Stimulated activated CD4-positive, alpha-beta T cell treated with anti-CD3 and anti-CD28 coated beads, Interleukin-12 subunit alpha, Interleukin-12 subunit beta, amount 100 ng/mL, for 24 hours (primary cell): ENCODE results near the gene TBCCD1.
"Not testable (repeated sequence)": the region's sequence is repeated elsewhere in the genome, so short reads cannot be mapped to it uniquely, and the experiment has no call there.

Experiments used
- DNase-seq, 2 experiments: peaks; one replicate each; pipeline ENCODE4 v3.0.0-alpha.2; 2020; ENCODE audit warnings: low read depth in 2 of 2

TBCCD1 gene

DNA sequence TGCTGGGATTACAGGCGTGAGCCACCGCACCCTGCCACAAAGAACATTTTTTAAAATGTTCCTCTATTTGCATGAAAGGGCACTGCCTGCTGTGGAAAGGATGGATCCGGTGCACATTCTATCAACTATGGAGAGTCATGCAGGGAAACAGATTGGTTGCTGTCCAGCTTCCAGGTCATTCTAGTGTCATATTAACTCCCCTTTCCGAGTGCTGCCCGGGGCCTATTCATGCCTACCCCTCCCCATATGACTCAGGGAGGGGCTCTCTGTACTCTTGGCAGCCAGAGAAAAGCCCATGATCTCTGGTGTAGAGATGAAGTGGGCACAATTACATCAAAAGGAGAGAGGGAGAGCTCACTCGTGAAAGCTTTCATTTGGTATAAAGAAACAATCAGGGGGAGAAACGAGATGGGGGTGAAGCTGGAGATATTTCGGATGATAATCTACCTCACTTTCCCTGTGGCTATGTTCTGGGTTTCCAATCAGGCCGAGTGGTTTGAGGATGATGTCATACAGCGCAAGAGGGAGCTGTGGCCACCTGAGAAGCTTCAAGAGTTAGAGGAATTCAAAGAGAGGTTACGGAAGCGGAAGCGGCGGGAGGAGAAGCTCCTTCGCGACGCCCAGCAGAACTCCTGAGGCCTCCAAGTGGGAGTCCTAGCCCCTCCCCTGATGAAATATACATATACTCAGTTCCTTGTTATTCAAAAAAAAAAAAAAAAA, 29.6 kb upstream of the TBCCD1 start:
- no peak for DNase-seq

GRCh38 chr3:186594591-186595113, 27.5 kb upstream of the TBCCD1 start:
- DNase-seq = no peak

DNA sequence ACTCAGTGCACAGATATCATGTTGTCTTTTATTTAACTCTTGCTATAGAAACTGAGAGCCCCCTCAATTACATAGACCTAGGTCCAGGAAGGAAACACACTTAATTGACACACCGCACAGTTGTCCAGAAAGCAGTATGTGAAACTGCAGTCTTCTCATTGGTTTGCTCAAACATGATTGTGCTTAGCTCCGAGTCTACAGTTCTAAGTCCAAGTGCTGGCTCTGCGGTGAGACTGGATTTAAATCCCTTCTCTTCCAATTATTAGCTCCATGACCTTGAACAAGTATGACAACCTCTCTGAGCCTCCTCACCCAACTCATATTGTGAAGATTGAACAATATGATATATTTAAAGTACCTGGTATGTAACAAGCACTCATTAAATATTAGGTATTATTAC, 26.7 kb upstream of the TBCCD1 start:
- DNase-seq = no peak

DNA sequence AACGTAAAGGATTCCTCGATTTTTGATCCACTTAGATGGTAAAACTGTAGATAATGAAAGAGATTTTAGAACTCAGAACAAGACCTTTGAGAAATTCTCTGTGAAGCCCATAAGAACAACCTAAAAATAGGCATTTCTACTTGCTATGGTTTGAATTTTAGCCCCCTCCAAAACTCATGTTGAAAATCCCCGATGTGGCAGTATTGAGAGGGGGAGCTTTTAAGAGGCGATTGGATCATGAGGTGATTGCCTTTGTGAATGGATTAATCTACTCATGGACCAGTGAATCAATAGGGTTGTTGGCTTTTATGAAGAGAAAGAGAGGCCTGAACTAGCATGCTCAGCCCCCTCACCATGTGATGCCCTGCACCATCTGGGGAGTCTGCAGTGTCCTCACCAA, 25.5 kb upstream of the TBCCD1 start:
- no peak for DNase-seq

DNA sequence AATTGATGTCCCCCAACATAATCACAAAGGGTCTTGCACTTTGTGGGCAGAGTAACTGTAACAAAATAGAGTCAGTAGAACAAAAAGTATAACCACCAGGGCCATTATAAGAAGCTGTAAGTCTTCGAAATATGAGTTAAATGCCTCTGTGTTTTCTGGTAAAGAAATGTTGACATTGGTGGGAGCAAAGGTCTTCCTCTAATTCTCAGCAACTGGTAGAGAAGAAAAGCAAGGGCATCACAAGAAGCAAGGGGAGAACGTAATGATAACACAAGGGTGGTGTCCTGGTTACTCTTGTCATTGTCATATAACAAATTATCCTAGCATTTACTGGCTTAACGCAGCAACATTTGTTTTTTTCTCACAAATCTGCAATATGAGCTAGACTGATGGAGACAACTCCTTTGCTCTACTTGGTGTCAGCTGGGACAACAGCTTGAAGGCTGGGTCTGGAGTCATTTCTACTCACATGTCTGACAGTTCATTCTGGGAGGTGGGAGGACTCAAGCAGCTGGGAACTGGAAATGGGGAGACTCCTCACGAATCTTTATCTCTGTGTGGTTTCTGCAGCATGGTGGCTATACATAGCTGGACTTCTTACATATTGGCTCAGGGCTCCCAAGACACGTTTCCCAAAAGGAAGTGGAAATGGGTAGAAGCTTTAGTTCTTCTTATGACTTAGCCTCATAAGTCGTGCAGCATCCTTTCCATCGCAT, 23.6 kb upstream of the TBCCD1 start:
- DNase-seq = no peak

- no peak for DNase-seq
Measured at GRCh38 chr3:186589856-186590579, 22.9 kb upstream of the TBCCD1 start.

- DNase-seq = no peak
Measured at GRCh38 chr3:186589121-186589520, 22.0 kb upstream of the TBCCD1 start.

DNA sequence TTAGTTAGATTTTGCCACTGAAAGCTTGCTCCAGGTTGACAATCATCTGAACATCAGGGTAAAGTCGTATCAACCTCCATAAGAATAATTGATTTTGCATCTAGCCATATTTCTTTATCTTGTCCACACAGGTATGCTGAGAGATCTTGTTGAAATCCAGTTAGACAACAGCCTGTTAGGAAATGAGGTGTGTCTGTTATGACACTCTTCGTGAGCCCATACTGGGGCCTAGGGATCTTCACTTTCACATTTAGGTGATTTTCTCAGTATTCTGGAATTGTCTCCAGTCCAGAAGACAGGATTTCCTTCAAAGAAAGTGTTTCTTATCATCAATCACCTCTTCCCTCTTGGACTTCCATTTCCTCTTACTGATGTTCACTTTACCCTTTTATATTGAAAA, 21.5 kb upstream of the TBCCD1 start:
- no peak for DNase-seq

- DNase-seq = no peak
Measured at GRCh38 chr3:186587183-186587582, 20.0 kb upstream of the TBCCD1 start.

- DNase-seq = not testable (repeated sequence)
Measured at GRCh38 chr3:186586245-186586644, 19.1 kb upstream of the TBCCD1 start.

GRCh38 chr3:186583831-186584230, 16.7 kb upstream of the TBCCD1 start:
- DNase-seq = no peak

DNA sequence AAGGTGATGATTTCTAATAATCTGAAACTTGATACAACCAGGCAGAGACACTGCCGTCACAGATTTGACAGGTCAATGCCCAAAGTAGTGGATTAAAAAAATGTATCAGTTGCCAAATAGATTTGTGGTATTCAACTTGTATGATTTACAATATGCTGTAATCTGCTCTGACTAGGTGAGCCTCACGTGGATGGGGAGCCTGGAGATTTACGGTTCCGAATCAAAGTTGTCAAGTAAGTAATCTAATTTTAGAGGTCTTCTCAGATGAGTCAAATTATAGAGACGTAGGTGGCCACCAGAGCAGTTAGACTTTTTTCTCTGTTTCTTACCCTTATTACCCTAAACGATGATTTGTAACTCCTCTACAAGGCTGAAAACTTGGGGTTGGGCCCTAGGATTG, 15.4 kb upstream of the TBCCD1 start:
- no peak for DNase-seq

DNA sequence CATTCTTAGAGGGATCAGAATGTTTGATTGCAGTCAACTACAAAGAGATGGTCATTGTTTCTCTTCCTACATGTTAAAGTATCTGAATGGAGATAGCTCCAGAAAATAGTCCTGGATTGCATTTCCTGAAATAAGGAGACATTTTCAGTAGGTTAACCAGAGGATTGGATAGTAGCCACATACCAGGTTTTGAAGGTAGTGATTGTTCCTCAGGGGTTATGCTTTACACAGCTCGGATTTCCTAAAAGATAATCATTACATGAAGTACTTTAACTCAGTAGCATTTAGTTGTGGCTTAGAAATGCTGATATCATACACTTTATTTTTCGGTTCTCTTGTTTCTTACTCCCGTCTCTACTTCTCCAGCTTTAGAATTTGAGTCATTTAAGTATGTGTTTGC, 13.6 kb upstream of the TBCCD1 start:
- no peak for DNase-seq

GRCh38 chr3:186577521-186577920, 10.4 kb upstream of the TBCCD1 start:
- no peak for DNase-seq

GRCh38 chr3:186571644-186572013, 4.5 kb upstream of the TBCCD1 start:
- DNase-seq = no peak

GRCh38 chr3:186570941-186571643, 4.0 kb upstream of the TBCCD1 start:
- DNase-seq = no peak

DNA sequence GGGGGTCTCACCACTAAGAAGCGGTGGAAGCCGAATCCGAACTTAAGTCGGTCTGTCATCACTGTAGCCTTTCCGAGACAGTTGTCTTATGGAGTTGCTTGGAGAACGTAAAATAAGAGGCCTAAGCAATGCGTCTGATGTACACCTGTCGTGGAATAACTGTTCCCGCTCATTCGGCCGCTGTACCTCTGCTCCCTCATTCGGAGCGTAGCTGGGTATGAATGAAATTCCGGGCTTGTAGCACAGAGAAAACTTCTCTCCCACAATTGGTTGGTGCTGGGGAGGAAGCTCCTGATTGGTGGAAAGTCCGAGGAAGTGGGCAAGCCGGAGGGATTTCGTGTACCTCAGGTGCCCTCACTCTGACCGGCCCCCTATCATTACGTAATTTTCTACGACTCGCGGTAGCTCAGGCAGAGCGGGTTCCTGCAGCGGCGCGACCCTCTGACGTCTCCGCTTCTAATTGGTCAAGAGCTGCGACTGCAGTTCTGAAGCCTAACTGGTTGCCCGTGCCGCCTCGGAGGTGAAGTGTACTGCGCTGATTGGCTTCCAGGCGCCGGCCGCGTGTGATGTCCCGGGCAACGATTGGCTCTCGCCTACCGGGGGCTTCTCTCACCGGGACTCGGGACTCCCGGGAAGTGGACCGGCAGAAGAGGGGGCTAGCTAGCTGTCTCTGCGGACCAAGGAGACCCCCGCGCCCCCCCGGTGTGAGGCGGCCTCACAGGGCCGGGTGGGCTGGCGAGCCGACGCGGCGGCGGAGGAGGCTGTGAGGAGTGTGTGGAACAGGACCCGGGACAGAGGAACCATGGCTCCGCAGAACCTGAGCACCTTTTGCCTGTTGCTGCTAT, 3.2 kb upstream of the TBCCD1 start, which contains the start of gene DNAJB11:
TSS of gene DNAJB11 (plus strand) at position 625 of the 845 bp plus-strand sequence. CDS start at position 803, 178 bp downstream.
- peak; percentile 97 to 98 for DNase-seq

GRCh38 chr3:186569779-186570095, 2.6 kb upstream of the TBCCD1 start:
- DNase-seq = no peak

DNA sequence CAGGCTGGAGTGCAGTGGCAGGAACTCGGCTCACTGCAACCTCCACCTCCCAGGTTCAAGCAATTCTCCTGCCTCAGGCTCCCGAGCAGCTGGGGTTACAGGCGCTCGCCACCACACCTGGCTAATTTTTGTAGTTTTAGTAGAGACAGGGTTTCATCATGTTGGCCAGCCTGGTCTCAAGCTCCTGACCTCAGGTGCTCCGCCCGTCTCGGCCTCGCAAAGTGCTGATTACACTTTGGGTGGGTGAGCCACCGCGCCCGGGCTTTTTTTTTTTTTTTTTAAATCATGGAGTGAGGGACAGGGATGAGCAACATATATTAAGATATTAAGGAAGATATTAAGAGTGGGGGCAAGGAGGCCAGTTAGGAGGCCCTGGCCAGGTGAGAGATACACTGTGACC, 2.2 kb upstream of the TBCCD1 start:
- DNase-seq = not testable (repeated sequence)

DNA sequence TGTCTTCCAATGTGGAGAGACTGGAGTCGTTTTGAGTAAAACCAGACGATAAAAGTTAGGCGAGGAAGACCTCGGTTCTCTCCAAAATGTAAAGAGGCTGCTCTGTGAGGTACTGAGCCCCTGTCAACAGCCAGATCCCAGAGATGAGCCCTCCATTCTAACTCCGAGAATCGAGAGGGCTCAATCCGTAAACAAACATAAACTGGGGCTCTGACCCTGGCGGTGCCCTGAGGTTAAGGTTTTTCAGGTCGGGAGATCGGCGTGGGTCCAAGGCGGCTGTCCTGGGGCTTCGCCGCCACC, 417 bp downstream of the TBCCD1 start:
- no peak for DNase-seq

DNA sequence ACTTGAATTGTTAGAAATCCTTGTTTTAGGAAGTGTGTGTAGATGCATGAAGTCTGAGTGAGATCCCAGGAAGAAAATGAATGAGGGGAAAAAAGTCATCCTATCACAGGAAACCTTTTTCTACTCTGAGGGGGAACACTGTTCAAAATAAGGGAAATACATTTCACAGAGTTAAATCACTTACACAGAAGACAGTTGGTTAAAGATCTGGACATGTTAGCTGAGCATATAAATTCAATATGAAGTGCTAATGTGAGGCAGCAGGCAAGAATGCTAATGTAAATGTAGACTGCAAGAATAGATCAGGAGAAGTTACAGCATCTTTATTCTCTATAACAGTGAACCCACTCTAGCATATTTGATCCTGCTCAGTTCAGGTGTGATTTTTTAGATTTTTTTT, 2.6 kb downstream of the TBCCD1 start:
- DNase-seq = no peak
